ENCODE measurements around the gene SLC25A23.

SLC25A23 gene

DNA sequence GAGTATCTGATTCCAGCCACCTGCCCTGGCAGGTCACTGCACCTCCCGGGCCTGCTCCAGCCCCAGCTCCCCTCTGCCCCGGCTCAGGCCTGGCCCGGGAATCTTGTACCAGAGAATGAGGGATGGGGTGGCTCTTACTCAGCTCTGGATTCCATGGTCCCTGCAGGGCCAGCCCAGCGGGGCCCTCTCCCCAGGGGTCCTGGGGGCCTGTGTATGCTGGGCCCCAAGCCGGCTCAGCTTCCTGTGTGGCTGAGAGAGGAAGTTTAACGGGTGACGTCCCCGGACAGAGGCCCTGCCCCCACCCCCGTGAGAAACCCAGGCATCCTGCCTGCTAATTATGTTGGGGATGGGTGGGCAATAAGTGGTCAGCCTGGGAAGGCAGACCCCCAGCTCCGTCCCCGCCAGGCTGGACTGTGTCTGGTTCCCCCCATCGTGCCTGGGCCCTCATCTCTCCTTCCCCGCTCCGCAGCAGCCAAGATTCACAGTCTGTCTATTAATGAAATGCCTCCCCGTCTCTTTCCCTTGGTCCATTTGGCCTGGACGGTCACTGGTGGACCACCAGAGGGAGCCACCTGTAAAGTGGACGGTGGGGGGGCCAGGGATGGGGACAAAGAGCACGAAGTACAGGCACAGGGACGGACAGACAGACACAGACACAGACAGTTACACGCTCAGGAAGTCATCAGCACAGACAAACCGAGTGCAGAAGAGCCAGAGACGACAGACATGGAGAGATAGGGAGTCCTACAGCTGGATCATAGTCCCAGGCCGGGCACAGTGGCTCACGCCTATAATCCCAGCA lies 22.1 kb upstream of the SLC25A23 start, which contains the start of gene DENND1C:
TSS of gene DENND1C (minus strand) at position 247 of the 802 bp plus-strand sequence. CDS start at position 155, 92 bp downstream.
- no peak for DNase-seq (ENCODE audit: low read depth)

DNA sequence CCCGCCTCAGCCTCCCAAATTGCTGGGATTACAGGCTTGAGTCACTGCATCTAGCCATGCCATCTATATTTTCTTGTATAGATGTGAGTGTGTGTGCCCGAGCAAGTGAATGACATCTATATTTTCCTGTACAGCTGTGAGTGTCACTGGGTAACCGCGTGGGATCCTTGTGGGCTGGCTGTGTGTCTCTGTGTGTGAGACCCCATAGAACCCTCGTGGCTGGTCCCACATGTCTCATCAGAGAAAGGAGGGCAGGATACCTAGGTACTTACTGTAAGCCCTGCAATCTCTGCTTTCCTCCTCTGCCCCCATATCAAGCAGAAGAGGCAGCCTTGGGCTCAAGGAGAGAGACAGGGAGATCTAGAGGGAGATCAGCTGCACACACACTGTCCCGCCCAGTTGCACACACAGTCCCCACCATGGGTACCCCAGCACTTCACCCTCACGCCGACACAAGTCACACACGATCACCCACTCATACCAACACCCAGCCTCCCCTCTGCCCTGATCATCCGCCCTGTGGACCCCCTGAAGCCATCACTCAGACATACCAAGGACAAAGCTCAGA lies 21.3 kb upstream of the SLC25A23 start:
- DNase-seq (ENCODE audit: low read depth), result no peak

DNA sequence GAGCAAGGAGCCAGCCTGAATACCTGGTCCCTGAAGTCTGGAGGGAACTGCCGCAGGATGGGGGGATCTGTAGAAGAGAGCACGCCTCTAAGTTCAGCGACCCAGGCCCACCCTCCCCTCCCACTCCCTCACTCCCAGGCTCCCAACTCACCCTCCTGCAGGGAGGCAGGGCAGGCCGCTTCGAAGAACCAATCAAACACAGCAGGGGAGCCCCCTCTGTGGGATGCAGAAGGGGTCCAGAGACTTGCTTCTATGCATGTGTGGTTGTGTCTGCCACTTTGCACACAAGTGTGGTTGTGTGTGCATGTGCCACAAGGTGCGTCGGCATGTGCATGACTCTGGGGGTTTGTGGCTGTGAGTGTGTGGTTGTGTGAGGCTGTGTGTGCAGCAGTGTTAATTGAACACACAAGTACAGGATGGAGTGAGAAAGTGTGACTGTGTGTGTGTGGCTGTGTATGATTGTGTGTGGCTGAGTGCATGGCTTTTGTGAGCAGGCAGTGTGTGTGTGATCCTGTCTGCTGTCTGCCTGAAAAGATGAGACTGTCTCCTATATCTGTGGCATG lies 20.3 kb upstream of the SLC25A23 start:
- DNase-seq (ENCODE audit: low read depth), result no peak

DNA sequence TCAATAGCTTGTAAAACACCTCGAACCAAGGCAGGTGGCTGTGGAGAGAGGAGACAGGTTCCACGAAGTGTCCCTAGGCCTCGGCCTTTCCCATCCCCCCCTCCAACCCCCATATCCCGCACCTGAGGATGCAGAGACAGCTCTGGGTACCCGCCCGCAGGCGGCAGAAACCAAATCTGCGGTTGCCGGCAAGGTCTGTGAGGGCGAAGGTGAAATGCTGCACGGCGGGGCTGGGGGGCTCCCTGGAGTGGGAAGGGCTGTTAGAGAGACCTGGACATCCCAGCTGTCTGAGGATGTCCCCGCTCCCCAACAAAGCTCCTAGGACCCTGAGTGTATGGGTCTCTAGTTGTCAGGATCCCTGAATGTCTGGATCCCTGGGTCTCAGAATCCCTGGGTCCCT lies 19.2 kb upstream of the SLC25A23 start:
- no peak for DNase-seq (ENCODE audit: low read depth)

DNA sequence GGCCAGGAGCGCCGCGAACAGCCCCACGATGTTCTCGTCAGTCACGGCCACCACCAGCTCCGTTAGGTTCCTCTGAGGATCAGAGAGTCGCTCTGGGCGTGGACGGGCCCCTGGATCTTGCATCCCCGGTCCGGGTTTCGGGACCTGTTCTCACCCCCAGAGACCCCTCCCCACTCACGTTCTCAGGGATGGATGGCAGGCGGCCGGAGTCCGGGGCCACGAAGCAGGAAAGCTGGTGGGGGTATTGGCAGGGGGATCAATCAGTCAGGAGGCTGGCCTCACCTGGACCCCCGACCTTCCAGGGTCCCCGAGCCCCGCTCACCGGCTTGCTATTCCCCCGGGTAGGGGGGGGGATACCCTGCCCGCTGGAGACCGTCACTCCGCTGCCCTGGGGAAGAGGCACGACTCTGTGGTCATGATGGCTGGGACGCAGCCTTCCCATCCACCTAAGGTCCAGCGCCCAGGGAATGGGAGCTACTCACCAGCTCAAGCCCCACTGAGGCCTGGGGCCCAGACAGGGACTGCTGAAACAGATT lies 17.4 kb upstream of the SLC25A23 start:
- DNase-seq (ENCODE audit: low read depth), result no peak

DNA sequence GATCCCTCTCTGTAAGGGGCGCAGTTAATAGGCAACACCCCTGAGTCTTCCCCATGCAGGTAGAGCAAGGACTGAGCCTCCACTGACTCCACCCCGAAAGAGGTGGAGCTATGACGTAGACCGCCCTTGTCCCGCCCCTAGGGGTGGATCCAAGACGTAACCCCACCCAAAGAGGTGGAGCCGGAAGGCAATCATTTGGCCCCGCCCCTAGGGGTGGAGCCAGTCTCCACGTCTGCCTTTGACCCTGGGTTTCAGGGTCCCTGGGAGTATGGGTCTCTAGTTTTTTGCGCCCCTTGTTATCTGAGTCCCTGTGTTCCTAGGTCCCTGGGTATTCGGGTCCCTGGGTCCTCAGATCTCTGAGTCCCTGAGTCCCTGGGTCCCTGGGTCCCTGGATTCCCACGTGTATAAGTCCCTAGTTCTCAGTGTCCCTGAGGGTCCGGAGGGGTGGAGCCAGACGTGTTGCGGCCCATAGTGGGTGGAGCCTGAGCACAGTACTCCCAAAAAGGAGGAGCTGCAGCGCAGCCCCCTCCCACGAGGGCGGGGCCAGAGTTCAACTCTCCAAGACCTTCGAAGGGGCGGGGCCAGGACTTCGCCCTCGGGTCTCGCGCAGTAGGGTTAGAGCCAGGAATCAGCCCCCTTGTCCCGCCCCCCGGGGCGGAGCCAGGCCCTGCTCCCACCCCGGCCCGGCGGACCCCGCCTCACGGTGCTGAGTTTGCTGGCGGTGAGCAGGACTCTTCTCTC lies 16.7 kb upstream of the SLC25A23 start:
- no peak for DNase-seq (ENCODE audit: low read depth)

DNA sequence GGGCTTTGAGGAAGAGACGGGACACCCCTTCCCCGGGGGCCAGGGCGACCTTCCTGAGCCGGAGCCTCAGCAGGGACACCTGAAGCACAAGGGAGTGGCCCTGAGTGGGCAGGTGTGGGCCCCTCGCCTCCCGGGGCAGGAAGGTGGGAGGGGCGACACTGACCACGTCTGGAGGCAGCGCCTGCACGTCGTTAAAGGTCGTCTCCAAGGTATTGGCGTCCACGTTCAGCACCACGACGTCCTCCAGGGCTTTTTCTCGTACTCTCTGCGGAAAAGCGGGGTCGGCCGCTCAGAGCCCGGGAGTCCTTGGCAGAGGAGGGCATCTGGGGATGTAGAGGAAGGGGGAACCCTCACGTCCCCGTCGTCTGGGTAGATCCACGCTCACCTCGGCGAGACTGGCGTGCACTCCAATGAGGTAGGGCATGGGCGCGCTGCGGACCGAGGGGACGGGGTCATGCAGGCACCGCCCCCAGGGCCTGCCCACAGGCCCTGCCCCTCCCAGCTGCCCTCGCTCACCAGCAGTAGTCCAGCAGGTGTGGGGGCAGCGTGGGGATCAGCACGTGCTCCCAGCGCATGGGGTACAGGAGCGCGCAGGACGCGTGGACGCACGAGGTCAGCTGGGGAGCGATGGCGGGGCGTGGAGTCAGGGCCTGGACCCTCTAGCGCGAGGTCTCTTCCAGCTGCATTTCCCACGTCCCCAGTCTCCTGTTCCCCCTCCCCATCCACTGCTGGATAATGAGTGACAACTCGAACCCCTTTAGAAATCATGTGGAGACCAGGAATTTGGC lies 15.9 kb upstream of the SLC25A23 start:
- no peak for DNase-seq (ENCODE audit: low read depth)

DNA sequence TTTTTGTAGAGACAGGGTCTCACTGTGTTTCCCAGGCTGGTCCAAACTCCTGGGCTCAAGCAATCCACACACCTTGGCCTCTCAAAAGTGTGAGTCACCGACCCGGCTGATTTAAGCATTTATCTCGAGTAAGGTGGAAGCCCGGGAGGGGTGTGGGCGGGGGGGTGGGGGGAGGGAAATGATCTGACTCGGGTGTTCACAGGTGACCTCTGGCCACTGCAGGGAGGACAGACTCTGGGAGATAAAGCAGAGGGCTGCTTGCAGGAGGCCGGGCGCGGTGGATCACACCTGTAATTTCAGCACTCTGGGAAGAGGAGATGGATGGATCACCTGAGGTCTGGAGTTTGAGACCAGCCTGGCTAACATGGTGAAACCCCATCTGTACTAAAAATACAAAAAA lies 14.1 kb upstream of the SLC25A23 start:
- no peak for DNase-seq (ENCODE audit: low read depth)

DNA sequence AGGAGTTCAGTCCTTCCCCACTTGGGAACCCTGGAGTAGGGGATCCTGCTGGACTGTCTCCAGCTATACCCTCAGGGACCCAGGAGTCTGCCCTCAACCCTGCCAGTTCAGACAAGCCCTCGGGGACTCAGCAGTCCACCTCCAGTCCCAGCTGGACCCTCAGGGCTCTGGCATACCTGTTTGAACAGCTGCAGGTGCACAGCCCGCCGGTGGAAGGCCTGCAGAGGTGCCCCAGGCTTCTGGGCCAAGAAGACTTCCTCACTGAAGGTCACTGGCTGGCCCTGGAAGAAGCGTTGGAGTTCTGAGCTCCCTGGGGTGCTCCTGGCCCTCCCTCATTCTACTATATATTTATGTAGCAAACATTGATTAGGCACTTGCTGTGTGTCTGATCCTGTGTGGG lies 13.1 kb upstream of the SLC25A23 start:
- DNase-seq (ENCODE audit: low read depth), result no peak

DNA sequence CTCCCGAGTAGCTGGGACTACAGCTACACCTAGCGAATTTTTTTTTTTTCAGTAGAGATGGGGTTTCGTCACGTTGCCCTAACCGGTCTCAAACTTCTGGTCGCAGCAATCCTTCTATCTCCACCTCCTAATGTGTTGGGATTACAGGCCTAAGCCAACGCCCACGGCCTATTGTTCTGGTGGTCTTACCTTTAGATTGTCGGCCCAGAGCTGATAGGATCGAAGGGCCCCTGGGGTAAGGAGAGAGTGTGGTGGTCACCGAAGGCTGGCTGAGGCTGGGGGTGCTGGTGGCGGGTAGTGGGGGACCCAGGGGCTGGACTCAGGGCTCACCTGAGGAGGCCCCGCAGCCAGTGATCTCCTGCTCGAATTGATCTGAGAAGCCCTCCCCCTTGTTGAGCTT lies 11.5 kb upstream of the SLC25A23 start:
- no peak for DNase-seq (ENCODE audit: low read depth)

DNA sequence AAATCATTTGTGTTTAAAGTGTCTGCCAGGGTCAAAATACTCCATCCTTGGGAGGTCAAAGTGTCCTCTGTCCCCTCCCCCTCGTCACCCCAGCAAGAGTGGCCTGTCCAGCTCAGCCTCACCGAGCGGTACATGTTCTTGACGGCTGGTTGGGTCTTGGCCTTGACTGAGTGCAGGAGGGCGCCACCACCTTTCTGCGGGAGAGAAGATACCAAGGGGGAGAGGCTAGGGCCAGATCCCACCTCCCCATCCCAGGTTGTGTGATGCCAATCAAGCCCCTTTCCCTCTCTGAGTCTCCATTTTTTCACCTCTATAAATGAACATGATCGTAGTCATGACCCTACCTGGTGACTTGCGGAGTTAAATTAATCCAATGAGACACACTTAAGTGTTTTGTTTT lies 10.6 kb upstream of the SLC25A23 start:
- no peak for DNase-seq (ENCODE audit: low read depth)

DNA sequence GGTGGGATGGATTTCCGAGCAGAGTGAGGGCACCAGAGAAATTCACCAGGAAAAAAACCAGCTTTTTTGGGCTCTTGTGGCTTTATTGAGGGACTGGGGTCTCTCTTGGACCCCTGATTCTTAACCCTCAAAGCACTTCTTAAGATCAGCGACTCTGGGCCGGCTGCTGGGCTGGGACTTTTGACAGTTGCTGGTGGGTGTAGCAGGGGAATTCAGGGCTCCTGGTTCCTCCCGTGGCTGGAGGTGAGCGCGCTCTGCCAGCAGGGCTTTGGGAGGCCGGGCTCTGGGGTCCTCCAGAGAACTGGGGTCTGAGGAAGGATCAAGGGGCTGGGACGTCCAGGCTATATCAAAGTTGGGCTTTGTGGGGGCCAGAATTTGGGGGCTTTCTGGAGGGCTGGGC lies 7.8 kb upstream of the SLC25A23 start:
- no peak for DNase-seq (ENCODE audit: low read depth)

DNA sequence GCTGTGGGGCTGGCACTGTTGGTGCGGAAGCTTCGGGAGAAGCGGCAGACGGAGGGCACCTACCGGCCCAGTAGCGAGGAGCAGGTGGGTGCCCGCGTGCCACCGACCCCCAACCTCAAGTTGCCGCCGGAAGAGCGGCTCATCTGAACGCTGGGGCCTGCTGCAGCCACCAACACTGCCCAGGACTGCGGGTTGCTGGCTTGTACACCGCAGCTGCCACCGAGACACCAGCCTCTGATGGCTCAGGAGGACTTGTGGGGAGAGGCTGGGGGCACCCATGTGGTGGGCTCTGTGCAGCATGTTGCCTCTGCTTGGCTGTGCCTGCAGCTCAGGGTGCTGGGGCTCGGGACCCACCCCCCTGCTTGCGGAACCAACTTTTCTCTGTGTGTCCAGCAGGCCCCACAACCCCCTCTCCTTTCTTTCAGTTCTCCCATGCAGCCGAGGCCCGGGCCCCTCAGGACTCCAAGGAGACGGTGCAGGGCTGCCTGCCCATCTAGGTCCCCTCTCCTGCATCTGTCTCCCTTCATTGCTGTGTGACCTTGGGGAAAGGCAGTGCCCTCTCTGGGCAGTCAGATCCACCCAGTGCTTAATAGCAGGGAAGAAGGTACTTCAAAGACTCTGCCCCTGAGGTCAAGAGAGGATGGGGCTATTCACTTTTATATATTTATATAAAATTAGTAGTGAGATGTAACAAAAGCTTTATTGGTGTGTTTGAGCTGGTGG lies 7.1 kb upstream of the SLC25A23 start:
- DNase-seq (ENCODE audit: low read depth), result no peak

DNA sequence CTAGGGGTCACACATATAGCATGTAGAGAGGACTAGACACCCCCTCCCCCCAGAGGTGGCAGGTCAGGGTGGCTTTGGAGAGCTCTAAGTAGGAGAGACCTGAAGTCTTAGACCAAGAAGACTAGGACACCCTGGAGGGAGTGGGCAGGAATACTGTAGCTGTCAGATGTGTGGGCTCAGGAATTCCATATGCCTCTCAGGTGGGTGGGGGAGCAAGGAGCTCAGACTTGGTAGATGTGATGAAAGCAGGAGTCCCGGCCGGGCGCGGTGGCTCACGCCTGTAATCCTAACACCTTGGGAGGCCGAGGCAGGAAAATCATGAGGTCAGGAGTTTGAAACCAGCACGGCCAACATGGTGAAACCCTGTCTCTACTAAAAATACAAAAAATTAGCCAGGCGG lies 6.1 kb upstream of the SLC25A23 start:
- DNase-seq (ENCODE audit: low read depth), result no peak

DNA sequence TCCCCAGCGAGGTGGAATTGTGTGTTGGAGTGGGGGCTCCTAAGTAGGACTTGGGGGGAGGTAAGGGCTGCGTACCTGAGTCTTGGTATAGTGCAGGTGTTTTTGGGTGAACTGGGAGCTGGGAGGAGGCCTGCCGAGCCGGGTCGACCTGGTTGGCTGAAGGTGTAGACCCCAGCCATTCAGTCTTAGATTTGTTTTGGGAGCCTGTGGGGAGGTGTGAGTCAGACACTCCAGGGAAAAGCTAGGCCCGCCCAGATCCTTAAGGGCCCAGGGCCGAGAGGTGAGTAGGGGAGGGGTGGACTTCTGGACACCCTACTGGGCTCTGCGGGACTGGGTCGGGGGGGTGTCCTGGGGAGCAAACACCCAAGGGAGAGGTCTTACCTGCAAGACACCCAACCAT lies 5.4 kb upstream of the SLC25A23 start:
- DNase-seq (ENCODE audit: low read depth), result no peak

DNA sequence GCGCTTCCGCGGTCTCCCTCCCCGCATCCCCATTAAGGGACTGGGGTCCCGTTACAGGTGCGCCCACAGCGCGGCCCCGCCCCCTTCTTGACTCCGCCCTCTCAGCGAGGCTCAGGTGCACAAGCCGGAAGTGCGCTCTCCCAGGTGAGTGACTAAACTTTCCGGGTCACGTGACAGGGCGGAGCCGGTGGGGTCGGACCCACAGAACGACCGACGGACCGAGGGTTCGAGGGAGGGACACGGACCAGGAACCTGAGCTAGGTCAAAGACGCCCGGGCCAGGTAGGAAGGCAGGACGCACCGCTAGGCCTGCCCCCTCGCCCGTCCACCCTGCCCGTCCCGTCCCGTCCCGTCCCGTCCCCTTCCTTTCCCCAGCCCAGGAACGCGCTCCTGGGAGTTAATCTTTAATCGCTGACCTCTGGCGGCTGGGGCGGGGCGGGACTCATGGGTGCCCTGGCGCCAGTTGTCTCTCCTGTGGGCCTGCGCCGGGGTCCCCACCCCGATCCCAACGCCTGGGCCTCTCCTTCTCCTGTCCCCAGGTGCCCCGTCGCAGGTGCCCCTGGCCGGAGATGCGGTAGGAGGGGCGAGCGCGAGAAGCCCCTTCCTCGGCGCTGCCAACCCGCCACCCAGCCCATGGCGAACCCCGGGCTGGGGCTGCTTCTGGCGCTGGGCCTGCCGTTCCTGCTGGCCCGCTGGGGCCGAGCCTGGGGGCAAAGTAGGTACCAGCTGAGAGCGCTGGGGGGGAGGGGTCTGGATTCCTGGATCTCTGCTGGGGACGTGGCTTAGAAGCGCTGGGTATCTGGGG lies 4.7 kb upstream of the SLC25A23 start, which contains the start of gene CRB3:
TSS of gene CRB3 (plus strand) at position 202 of the 804 bp plus-strand sequence. CDS start at position 633, 431 bp downstream.
- DNase-seq (ENCODE audit: low read depth), result no peak

DNA sequence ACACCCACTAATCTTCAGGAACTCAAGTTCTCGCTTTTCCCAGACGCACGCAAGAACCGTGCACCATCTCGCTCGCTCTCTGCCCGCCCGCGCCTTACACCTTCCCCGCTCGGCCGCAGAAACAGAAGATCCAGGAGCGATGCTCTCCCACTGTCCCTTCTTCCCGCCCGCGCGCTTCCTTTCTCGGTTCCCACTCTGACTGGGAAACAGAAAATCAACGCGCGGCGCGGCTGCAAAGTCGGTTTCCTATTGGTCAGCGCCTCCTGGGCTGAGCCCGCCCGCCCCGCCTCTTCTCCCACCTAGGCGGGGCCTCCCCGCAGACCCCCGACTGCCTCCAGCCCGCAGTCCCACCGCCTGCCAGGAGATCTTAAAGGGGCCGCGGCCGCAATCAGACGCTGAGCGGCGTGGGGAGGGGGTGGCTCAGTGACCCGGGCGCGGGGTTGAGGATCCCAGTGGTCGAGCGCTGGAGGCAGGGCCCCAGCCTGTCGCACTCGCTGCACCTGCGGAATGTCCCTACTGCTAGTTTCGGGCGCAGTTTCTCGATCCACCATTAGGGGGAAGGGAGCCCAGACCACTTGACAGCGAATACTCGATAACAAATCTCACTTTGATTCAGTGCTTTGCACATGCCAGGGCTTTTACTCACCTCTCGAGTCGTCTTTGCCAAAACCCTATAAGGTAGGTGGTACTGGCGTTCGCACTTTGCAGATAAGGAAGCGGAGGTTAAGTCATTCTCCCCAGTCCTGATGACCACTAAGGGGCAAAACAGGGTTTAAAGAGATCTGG lies 700 bp upstream of the SLC25A23 start:
- DNase-seq (ENCODE audit: low read depth), result peak; percentile 96

DNA sequence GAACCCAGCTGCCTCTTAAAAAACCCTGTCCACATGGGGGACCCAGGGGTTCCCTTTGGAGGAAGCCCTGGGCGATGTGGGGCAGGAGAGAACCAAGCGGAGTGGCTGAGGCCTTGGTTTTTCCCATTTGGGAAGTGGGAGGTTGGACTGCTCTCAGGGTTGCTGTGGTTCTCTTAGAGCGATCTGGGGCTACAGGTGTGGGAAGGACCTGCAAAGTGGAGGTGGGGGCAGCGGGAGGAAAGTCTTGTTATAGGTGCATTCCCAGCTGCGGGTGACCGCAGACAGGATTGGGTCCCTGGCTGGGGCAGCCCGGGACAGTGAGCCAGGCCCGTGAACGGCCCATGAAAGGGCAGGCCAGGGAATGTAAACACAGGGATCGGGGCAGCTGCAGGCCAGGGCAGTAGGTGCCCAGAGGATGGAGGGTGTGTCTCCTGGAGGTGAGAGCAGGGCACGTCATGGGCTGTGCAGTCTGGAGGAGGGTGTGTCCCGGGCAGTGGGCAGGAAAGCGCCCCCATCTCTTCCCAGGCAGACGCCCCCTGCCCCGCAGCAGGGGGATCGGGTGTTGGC lies 814 bp downstream of the SLC25A23 start:
- DNase-seq (ENCODE audit: low read depth), result no peak

Measured in stromal cell of bone marrow (primary cell).